GM23338 (cell line): ENCODE data around the gene DENND1B.

Source experiments
- CTCF ChIP-seq, 2 experiments: fragments of 200-600 bp in 1 of 2; sonication (generic) in 1 of 2; conservative IDR thresholded peaks; 2 replicates each; pipeline versions ENCODE4 v1.5.1 to v1.6.1; 2016 to 2017; ENCODE audit warnings: antibody characterized with exemption in 2 of 2, low read depth in 2 of 2, mild to moderate bottlenecking in 2 of 2, moderate library complexity in 1 of 2
- EZH2 ChIP-seq: fragments of 200-600 bp; sonication (generic); IDR thresholded peaks from one replicate; pipeline ENCODE4 v1.8.0; 2017; ENCODE audit warnings: antibody characterized with exemption, mild to moderate bottlenecking, low read depth; ENCODE audit not compliant: unreplicated experiment
- REST ChIP-seq: IDR thresholded peaks from one replicate; pipeline ENCODE4 v1.6.1; 2018; ENCODE audit warnings: antibody characterized with exemption; ENCODE audit not compliant: unreplicated experiment

GRCh38 chr1:197691816-197692215, 83.5 kb downstream of the DENND1B start:
- no peak for TF ChIP-seq CTCF (conservative IDR thresholded peaks at IDR 0.05; ENCODE audit: low read depth in 2 of 2)
- TF ChIP-seq REST, result no peak
- no peak for TF ChIP-seq EZH2
